ENCODE measurements around the gene FAU. TPM values are rescaled to one million over a fixed set of nuclear protein-coding genes. Genes with fewer than 3 reads are reported as not detected.

The FAU gene
- polyA plus RNA-seq, 1 of the 3 experiments (the other 2 are of a cell fraction), result 1,210 TPM

DNA sequence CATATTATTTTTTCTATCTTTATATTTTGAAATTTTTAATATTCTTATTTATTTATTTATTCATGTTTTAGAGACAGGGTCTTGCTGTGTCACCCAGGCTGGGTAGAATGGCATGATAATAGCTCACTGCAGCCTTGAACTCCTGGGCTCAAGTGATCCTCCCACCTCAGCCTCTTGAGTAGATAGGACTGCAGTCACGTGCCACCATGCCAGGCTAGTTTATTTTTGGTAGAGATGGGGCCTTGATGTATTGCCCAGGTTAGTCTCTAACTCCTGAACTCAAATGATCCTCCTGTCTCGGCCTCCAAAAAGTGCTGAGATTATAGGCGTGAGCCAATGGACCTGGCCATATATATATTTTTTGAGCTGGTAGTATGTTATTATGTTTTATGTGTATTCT is 45.7 kb upstream of the FAU start:
- POLR2A ChIA-PET, result no interaction called here
- Histone ChIP-seq H4K20me1 (ENCODE audit: insufficient read depth) (no peaks in the 10 kb centered on the region), H3F3A (replicated peaks; ENCODE audit: insufficient read depth) (peaks cover 2% of the 10 kb centered on the region), H3K4me3 (ENCODE audit: low read depth in 2 of 2, low read length in 1 of 2) (no peak overlapping the region), H3K36me3 (replicated peaks in 1 of 2; ENCODE audit: control insufficient read depth in 1 of 2, insufficient read depth in 2 of 2, low read length in 1 of 2) (no peaks in the 10 kb centered on the region), H2AFZ (ENCODE audit: low read depth) (no peak overlapping the region), H3K27me3 (ENCODE audit: insufficient read depth) (no peaks in the 10 kb centered on the region), H3K9me3 (no peaks in the 10 kb centered on the region), H3K9ac (no peak overlapping the region), H3K4me2 (no peak overlapping the region), H3K4me1 (ENCODE audit: control insufficient read depth in 1 of 2, insufficient read depth in 2 of 2, low read depth in 1 of 2, low read length in 1 of 2) (no peaks in the 10 kb centered on the region; a peak in 1 of 4 replicates), H3K79me2 (ENCODE audit: insufficient read depth) (no peaks in the 10 kb centered on the region), H3K27ac (ENCODE audit: low read depth in 2 of 2, low read length in 1 of 2) (no peak overlapping the region), H3K9me2 (no peaks in the 10 kb centered on the region)
- TF ChIP-seq RFX5 (IDR thresholded peaks at IDR 0.05; ENCODE audit: low read length), result no peak
- no peak for TF ChIP-seq JUND (IDR thresholded peaks at IDR 0.05)
- TF ChIP-seq EZH2phosphoT487 (IDR thresholded peaks at IDR 0.05; ENCODE audit: borderline replicate concordance, low read depth), result no peak
- no peak for TF ChIP-seq NRF1 (IDR thresholded peaks at IDR 0.05; ENCODE audit: low read depth, low read length)
- TF ChIP-seq, protein P1, sequence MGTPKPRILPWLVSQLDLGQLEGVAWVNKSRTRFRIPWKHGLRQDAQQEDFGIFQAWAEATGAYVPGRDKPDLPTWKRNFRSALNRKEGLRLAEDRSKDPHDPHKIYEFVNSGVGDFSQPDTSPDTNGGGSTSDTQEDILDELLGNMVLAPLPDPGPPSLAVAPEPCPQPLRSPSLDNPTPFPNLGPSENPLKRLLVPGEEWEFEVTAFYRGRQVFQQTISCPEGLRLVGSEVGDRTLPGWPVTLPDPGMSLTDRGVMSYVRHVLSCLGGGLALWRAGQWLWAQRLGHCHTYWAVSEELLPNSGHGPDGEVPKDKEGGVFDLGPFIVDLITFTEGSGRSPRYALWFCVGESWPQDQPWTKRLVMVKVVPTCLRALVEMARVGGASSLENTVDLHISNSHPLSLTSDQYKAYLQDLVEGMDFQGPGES (IDR thresholded peaks at IDR 0.05; ENCODE audit: low read depth, low read length), result no peak
- TF ChIP-seq YY1 (IDR thresholded peaks at IDR 0.05; ENCODE audit: low read depth), result no peak
- TF ChIP-seq GATA2 (CRISPR knock-in tag; IDR thresholded peaks at IDR 0.05), result no peak
- TF ChIP-seq FOXJ3 (CRISPR knock-in tag; IDR thresholded peaks at IDR 0.05), result no peak
- TF ChIP-seq SIN3A (IDR thresholded peaks at IDR 0.05; ENCODE audit: borderline replicate concordance, low read depth, low read length), result no peak
- no peak for TF ChIP-seq FOXM1 (IDR thresholded peaks at IDR 0.05; ENCODE audit: low read depth)
- TF ChIP-seq TAF1 (IDR thresholded peaks at IDR 0.05; ENCODE audit: borderline replicate concordance, low read depth, low read length), result no peak
- TF ChIP-seq, protein P2, sequence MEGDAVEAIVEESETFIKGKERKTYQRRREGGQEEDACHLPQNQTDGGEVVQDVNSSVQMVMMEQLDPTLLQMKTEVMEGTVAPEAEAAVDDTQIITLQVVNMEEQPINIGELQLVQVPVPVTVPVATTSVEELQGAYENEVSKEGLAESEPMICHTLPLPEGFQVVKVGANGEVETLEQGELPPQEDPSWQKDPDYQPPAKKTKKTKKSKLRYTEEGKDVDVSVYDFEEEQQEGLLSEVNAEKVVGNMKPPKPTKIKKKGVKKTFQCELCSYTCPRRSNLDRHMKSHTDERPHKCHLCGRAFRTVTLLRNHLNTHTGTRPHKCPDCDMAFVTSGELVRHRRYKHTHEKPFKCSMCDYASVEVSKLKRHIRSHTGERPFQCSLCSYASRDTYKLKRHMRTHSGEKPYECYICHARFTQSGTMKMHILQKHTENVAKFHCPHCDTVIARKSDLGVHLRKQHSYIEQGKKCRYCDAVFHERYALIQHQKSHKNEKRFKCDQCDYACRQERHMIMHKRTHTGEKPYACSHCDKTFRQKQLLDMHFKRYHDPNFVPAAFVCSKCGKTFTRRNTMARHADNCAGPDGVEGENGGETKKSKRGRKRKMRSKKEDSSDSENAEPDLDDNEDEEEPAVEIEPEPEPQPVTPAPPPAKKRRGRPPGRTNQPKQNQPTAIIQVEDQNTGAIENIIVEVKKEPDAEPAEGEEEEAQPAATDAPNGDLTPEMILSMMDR (IDR thresholded peaks at IDR 0.05), result no peak
- no peak for DNase-seq
- WGBS (ENCODE audit: low lambda C conversion rate), result 79% methylated on average over 3 of the region's 3 CpGs
- CTCF ChIA-PET, result interaction anchor here (1.2 kb wide), 1 partner anchor 56 kb away, joined by 3 read pairs; the partner anchor contains the start of gene TM7SF2

DNA sequence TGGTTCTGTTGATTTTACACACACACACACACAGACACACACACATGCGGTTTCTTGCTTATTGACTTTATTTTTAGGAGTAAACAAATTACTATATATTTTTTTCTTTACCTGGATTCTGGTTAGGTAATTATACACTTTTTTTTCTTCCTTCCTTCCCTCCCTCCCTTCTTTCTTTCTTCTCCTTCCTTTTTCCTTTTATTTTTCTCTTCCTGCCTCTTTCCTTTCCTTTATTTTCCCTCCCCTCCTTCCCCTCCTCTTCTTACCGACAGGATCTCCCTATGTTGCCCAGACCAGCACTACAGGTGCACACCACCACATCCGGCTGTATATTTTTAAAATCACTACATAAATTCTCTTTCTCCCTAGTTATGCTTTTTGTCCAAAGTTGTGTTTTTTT is 45.0 kb upstream of the FAU start:
- Histone ChIP-seq H3K4me3 (ENCODE audit: low read depth in 2 of 2, low read length in 1 of 2) (no peak overlapping the region), H3F3A (replicated peaks; ENCODE audit: insufficient read depth) (peaks cover 2% of the 10 kb centered on the region), H3K36me3 (replicated peaks in 1 of 2; ENCODE audit: control insufficient read depth in 1 of 2, insufficient read depth in 2 of 2, low read length in 1 of 2) (no peaks in the 10 kb centered on the region), H3K9ac (no peak overlapping the region), H3K27me3 (ENCODE audit: insufficient read depth) (no peaks in the 10 kb centered on the region), H3K4me1 (ENCODE audit: control insufficient read depth in 1 of 2, insufficient read depth in 2 of 2, low read depth in 1 of 2, low read length in 1 of 2) (no peaks in the 10 kb centered on the region; a peak in 1 of 4 replicates), H3K4me2 (no peak overlapping the region), H4K20me1 (ENCODE audit: insufficient read depth) (no peaks in the 10 kb centered on the region), H3K79me2 (ENCODE audit: insufficient read depth) (no peaks in the 10 kb centered on the region), H3K9me2 (no peaks in the 10 kb centered on the region), H3K9me3 (no peaks in the 10 kb centered on the region), H2AFZ (ENCODE audit: low read depth) (no peak overlapping the region), H3K27ac (ENCODE audit: low read depth in 2 of 2, low read length in 1 of 2) (no peak overlapping the region)
- POLR2A ChIA-PET, result no interaction called here
- 82% methylated on average over 3 of the region's 3 CpGs for WGBS (ENCODE audit: low lambda C conversion rate)
- DNase-seq, result no peak
- CTCF ChIA-PET, result interaction anchor here (1.2 kb wide), 1 partner anchor 55 kb away, joined by 3 read pairs; the partner anchor contains the start of gene TM7SF2
- TF ChIP-seq SIN3A (IDR thresholded peaks at IDR 0.05; ENCODE audit: borderline replicate concordance, low read depth, low read length) (no peak), NRF1 (IDR thresholded peaks at IDR 0.05; ENCODE audit: low read depth, low read length) (no peak), MXI1 (IDR thresholded peaks at IDR 0.05; ENCODE audit: low read depth, low read length) (no peak), MEF2A (IDR thresholded peaks at IDR 0.05; ENCODE audit: borderline replicate concordance, low read depth) (no peak), JUND (IDR thresholded peaks at IDR 0.05) (no peak), SMC3 (IDR thresholded peaks at IDR 0.05; ENCODE audit: low read depth, low read length) (no peak), RAD21 (IDR thresholded peaks at IDR 0.05; ENCODE audit: low read length) (no peak), TCF12 (IDR thresholded peaks at IDR 0.05) (no peak), ELF1 (IDR thresholded peaks at IDR 0.05) (no peak), FOXM1 (IDR thresholded peaks at IDR 0.05; ENCODE audit: low read depth) (no peak), TAF1 (IDR thresholded peaks at IDR 0.05; ENCODE audit: borderline replicate concordance, low read depth, low read length) (no peak)
- TF ChIP-seq, protein P3, sequence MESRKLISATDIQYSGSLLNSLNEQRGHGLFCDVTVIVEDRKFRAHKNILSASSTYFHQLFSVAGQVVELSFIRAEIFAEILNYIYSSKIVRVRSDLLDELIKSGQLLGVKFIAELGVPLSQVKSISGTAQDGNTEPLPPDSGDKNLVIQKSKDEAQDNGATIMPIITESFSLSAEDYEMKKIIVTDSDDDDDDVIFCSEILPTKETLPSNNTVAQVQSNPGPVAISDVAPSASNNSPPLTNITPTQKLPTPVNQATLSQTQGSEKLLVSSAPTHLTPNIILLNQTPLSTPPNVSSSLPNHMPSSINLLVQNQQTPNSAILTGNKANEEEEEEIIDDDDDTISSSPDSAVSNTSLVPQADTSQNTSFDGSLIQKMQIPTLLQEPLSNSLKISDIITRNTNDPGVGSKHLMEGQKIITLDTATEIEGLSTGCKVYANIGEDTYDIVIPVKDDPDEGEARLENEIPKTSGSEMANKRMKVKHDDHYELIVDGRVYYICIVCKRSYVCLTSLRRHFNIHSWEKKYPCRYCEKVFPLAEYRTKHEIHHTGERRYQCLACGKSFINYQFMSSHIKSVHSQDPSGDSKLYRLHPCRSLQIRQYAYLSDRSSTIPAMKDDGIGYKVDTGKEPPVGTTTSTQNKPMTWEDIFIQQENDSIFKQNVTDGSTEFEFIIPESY (IDR thresholded peaks at IDR 0.05; ENCODE audit: borderline replicate concordance, low read depth), result no peak
- TF ChIP-seq, protein P4, sequence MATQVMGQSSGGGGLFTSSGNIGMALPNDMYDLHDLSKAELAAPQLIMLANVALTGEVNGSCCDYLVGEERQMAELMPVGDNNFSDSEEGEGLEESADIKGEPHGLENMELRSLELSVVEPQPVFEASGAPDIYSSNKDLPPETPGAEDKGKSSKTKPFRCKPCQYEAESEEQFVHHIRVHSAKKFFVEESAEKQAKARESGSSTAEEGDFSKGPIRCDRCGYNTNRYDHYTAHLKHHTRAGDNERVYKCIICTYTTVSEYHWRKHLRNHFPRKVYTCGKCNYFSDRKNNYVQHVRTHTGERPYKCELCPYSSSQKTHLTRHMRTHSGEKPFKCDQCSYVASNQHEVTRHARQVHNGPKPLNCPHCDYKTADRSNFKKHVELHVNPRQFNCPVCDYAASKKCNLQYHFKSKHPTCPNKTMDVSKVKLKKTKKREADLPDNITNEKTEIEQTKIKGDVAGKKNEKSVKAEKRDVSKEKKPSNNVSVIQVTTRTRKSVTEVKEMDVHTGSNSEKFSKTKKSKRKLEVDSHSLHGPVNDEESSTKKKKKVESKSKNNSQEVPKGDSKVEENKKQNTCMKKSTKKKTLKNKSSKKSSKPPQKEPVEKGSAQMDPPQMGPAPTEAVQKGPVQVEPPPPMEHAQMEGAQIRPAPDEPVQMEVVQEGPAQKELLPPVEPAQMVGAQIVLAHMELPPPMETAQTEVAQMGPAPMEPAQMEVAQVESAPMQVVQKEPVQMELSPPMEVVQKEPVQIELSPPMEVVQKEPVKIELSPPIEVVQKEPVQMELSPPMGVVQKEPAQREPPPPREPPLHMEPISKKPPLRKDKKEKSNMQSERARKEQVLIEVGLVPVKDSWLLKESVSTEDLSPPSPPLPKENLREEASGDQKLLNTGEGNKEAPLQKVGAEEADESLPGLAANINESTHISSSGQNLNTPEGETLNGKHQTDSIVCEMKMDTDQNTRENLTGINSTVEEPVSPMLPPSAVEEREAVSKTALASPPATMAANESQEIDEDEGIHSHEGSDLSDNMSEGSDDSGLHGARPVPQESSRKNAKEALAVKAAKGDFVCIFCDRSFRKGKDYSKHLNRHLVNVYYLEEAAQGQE (IDR thresholded peaks at IDR 0.05; ENCODE audit: low read depth, low read length), result no peak

Data from SK-N-SH (cell line).